A549 (cell line): Measurements from ENCODE around the gene FOCAD.

Experiments used
- JUN ChIP-seq, 2 experiments: fragments of >200 bp; sonication (Bioruptor Twin); formaldehyde crosslinking; IDR thresholded peaks; 2 replicates in 1 of 2; 3 replicates in 1 of 2; pipeline ENCODE4 v1.6.1; 2016 to 2017
- MAX ChIP-seq: IDR thresholded peaks from 2 replicates; pipeline ENCODE4 v1.6.1; 2012
- TF ChIP-seq, protein P1 (sequence below): fragments of >200 bp; sonication (Bioruptor Twin); formaldehyde crosslinking; IDR thresholded peaks from 3 replicates; pipeline ENCODE4 v1.5.1; 2016

DNA sequence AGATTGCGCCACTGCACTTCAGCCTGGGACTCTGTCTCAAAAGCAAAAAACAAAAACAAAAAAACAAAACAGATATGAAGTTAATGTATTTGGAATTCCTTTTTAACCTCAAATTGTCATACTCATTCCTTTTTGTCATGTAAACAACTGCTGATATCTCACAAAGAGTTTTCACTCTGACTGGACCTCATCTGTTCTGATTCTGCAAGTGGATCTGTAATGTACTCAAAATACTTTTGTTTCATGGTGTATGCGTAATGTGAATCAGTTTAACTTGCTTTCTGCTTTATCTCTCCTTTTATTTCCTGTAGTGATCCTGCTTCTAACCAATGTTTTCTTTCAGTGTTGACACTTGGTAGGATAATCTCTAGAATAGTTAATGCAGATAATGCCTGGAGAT is 106.7 kb downstream of the FOCAD start:
- TF ChIP-seq, protein P1, sequence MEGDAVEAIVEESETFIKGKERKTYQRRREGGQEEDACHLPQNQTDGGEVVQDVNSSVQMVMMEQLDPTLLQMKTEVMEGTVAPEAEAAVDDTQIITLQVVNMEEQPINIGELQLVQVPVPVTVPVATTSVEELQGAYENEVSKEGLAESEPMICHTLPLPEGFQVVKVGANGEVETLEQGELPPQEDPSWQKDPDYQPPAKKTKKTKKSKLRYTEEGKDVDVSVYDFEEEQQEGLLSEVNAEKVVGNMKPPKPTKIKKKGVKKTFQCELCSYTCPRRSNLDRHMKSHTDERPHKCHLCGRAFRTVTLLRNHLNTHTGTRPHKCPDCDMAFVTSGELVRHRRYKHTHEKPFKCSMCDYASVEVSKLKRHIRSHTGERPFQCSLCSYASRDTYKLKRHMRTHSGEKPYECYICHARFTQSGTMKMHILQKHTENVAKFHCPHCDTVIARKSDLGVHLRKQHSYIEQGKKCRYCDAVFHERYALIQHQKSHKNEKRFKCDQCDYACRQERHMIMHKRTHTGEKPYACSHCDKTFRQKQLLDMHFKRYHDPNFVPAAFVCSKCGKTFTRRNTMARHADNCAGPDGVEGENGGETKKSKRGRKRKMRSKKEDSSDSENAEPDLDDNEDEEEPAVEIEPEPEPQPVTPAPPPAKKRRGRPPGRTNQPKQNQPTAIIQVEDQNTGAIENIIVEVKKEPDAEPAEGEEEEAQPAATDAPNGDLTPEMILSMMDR: no peak
- TF ChIP-seq MAX (no peak), JUN (IDR thresholded peaks at IDR 0.05) (no peak)
